Uterus (tissue), 4 donors: Measurements from ENCODE around the gene LYZL6. TPM values are rescaled to one million over a fixed set of nuclear protein-coding genes. Genes with fewer than 3 reads are reported as not detected.

Experiments used
- DNase-seq, 2 donors: peaks; one replicate each; pipeline ENCODE4 v3.0.0-alpha.2; 2019 to 2020
- H3K27ac ChIP-seq, 2 donors: fragments of 200-600 bp; sonication (generic); 1 replicate in 1 of 2; 2 replicates in 1 of 2; pipeline ENCODE4 v1.5.1; 2016 to 2018
- H3K27me3 ChIP-seq, 2 donors: fragments of 200-600 bp; sonication (generic); one replicate each; pipeline ENCODE4 v1.5.1; 2018 to 2019; ENCODE audit warnings: control low read depth in 1 of 2
- H3K36me3 ChIP-seq, 2 donors: fragments of 200-600 bp; sonication (generic); one replicate each; pipeline ENCODE4 v1.5.1; 2019; ENCODE audit warnings: control low read depth in 1 of 2
- H3K4me1 ChIP-seq, 2 donors: fragments of 200-600 bp; sonication (generic); one replicate each; pipeline ENCODE4 v1.5.1; 2018 to 2019; ENCODE audit warnings: control low read depth in 1 of 2
- H3K4me3 ChIP-seq, 2 donors: fragments of 200-600 bp; sonication (generic); 1 replicate in 1 of 2; 2 replicates in 1 of 2; pipeline ENCODE4 v1.5.1; 2018 to 2019; ENCODE audit warnings: mild to moderate bottlenecking in 1 of 2
- H3K9me3 ChIP-seq, 2 donors: fragments of 200-600 bp; sonication (generic); one replicate each; pipeline ENCODE4 v1.5.1; 2019; ENCODE audit warnings: control low read depth in 1 of 2
- CTCF ChIP-seq, 4 experiments: fragments of 200-600 bp in 2 of 4; fragments of 450-650 bp in 2 of 4; sonication (generic) in 2 of 4; IDR thresholded peaks; one replicate each; pipeline ENCODE4 v1.5.1; 2016 to 2019; ENCODE audit warnings: antibody characterized with exemption in 4 of 4, mild to moderate bottlenecking in 2 of 4, moderate library complexity in 1 of 4
- POLR2A ChIP-seq, 2 donors: fragments of 450-650 bp; IDR thresholded peaks; one replicate each; pipeline ENCODE4 v1.6.1; 2016; ENCODE audit warnings: antibody characterized with exemption in 2 of 2, mild to moderate bottlenecking in 1 of 2, moderate library complexity in 1 of 2
- intact Hi-C: fragments of 100-400 bp; cut with DNase I; formaldehyde crosslinking; loops from one replicate; pipeline ENCODE4 v1.15.1; 2023; ENCODE audit warnings: low total_unique reads
- total RNA-seq, 4 donors: library from RNA; depleted of rRNA in 3 of 4; stranded (reverse); fragments of >200 nt in 3 of 4; gene quantifications; one replicate each; pipeline versions ENCODE4 v1.1.0 to v1.2.4, GENCODE V29; 2014 to 2023
- donor health status: DM: yes; HTN: yes; CAD: no.

The LYZL6 gene
- total RNA-seq, 4 donors from 2014 or later: not detected

- intact Hi-C loops: no loop called here
Measured at GRCh38 chr17:35894206-35894605, 49.3 kb downstream of the LYZL6 start.

GRCh38 chr17:35893751-35894150 lies 49.8 kb downstream of the LYZL6 start:
- H3K36me3 ChIP-seq: no peaks in the 10 kb centered on the region
- H3K4me3 ChIP-seq: no peak overlapping the region
- H3K4me1 ChIP-seq: no peaks in the 10 kb centered on the region
- no peaks in the 10 kb centered on the region for H3K27me3 ChIP-seq
- no peak for TF ChIP-seq POLR2A (IDR thresholded peaks at IDR 0.05)
- TF ChIP-seq CTCF (IDR thresholded peaks at IDR 0.05): no peak
- no peaks in the 10 kb centered on the region for H3K9me3 ChIP-seq
- intact Hi-C loops: no loop called here
- no peak for DNase-seq
- H3K27ac ChIP-seq: no peak overlapping the region

More at GRCh38 chr17:35894206-35894605, 49.3 kb downstream of the LYZL6 start:
- no peak overlapping the region for H3K4me3 ChIP-seq
- no peaks in the 10 kb centered on the region for H3K4me1 ChIP-seq
- H3K36me3 ChIP-seq: no peaks in the 10 kb centered on the region
- TF ChIP-seq CTCF (IDR thresholded peaks at IDR 0.05) (no peak), POLR2A (IDR thresholded peaks at IDR 0.05) (no peak)
- no peaks in the 10 kb centered on the region for H3K27me3 ChIP-seq
- H3K27ac ChIP-seq: no peak overlapping the region
- no peak for DNase-seq
- H3K9me3 ChIP-seq: no peaks in the 10 kb centered on the region

GRCh38 chr17:35892091-35893035 lies 51.1 kb downstream of the LYZL6 start:
- Histone ChIP-seq H3K27ac (no peak overlapping the region), H3K9me3 (no peaks in the 10 kb centered on the region), H3K4me3 (no peak overlapping the region), H3K27me3 (no peaks in the 10 kb centered on the region), H3K36me3 (no peaks in the 10 kb centered on the region), H3K4me1 (no peaks in the 10 kb centered on the region)
- intact Hi-C loops: no loop called here
- no peak for DNase-seq
- TF ChIP-seq POLR2A (IDR thresholded peaks at IDR 0.05): no peak
- TF ChIP-seq CTCF (IDR thresholded peaks at IDR 0.05): no peak

GRCh38 chr17:35891269-35891668 lies 52.2 kb downstream of the LYZL6 start:
- no peaks in the 10 kb centered on the region for H3K9me3 ChIP-seq
- no peaks in the 10 kb centered on the region for H3K36me3 ChIP-seq
- H3K4me3 ChIP-seq: no peak overlapping the region
- H3K27ac ChIP-seq: no peak overlapping the region
- DNase-seq: no peak
- H3K4me1 ChIP-seq: no peaks in the 10 kb centered on the region
- TF ChIP-seq CTCF (IDR thresholded peaks at IDR 0.05) (no peak), POLR2A (IDR thresholded peaks at IDR 0.05) (no peak)
- no peaks in the 10 kb centered on the region for H3K27me3 ChIP-seq
- intact Hi-C loops: no loop called here

- no peak for TF ChIP-seq CTCF (IDR thresholded peaks at IDR 0.05)
- no peak for TF ChIP-seq POLR2A (IDR thresholded peaks at IDR 0.05)
- no peaks in the 10 kb centered on the region for H3K4me1 ChIP-seq
- no peak overlapping the region for H3K4me3 ChIP-seq
- H3K36me3 ChIP-seq: no peaks in the 10 kb centered on the region
- H3K27ac ChIP-seq: no peak overlapping the region
- DNase-seq: no peak
- no peaks in the 10 kb centered on the region for H3K9me3 ChIP-seq
- intact Hi-C loops: no loop called here
- no peaks in the 10 kb centered on the region for H3K27me3 ChIP-seq
Measured at GRCh38 chr17:35890774-35891155, 52.7 kb downstream of the LYZL6 start.
